H9 (cell line): ENCODE measurements around the gene CCNY. TPM values are rescaled to one million over a fixed set of nuclear protein-coding genes. Genes with fewer than 3 reads are reported as not detected.

Experiments used
- DNase-seq: peaks from one replicate; pipeline ENCODE4 v3.0.0-alpha.2; 2017
- H2AFZ ChIP-seq: one replicate; pipeline ENCODE4 v1.6.1; 2013; ENCODE audit warnings: mild to moderate bottlenecking, low read length, control low read depth, moderate library complexity
- H2AK5ac ChIP-seq: 2 replicates; pipeline ENCODE4 v1.6.1; 2013; ENCODE audit warnings: low read length, control low read depth, mixed read lengths; ENCODE audit not compliant: insufficient read length
- H2BK120ac ChIP-seq: one replicate; pipeline ENCODE4 v1.6.1; 2013; ENCODE audit warnings: low read depth, mild to moderate bottlenecking, low read length, control low read depth, inconsistent platforms; ENCODE audit not compliant: poor library complexity, severe bottlenecking
- H2BK12ac ChIP-seq: 2 replicates; pipeline ENCODE4 v1.6.1; 2013; ENCODE audit warnings: low read length, control low read depth, mixed read lengths, low read depth; ENCODE audit not compliant: insufficient read length
- H2BK15ac ChIP-seq: 2 replicates; pipeline ENCODE4 v1.6.1; 2013; ENCODE audit warnings: low read depth, low read length, control low read depth
- H2BK20ac ChIP-seq: one replicate; pipeline ENCODE4 v1.6.1; 2013; ENCODE audit warnings: low read depth, mild to moderate bottlenecking, low read length, control low read depth, inconsistent platforms; ENCODE audit not compliant: poor library complexity, severe bottlenecking
- H2BK5ac ChIP-seq: 2 replicates; pipeline ENCODE4 v1.6.1; 2013; ENCODE audit warnings: low read length, control low read depth, mixed read lengths; ENCODE audit not compliant: insufficient read length
- H3K14ac ChIP-seq: 2 replicates; pipeline ENCODE4 v1.6.1; 2013; ENCODE audit warnings: low read length, control low read depth; ENCODE audit not compliant: insufficient read depth
- H3K18ac ChIP-seq: 2 replicates; pipeline ENCODE4 v1.6.1; 2013; ENCODE audit warnings: low read depth, mild to moderate bottlenecking, mixed read lengths, low read length, control low read depth; ENCODE audit not compliant: insufficient read length
- H3K23ac ChIP-seq: 2 replicates; pipeline ENCODE4 v1.6.1; 2013; ENCODE audit warnings: low read length, control low read depth, mixed read lengths, low read depth; ENCODE audit not compliant: insufficient read length
- H3K23me2 ChIP-seq: 2 replicates; pipeline ENCODE4 v1.6.1; 2013; ENCODE audit warnings: low read depth, mild to moderate bottlenecking, mixed read lengths, low read length, control low read depth; ENCODE audit not compliant: insufficient read length, poor library complexity, severe bottlenecking
- H3K27ac ChIP-seq: 2 replicates; pipeline ENCODE4 v1.5.1; 2013; ENCODE audit warnings: low read length, control low read depth, mixed read lengths, low read depth; ENCODE audit not compliant: insufficient read length
- H3K27me3 ChIP-seq: 2 replicates; pipeline ENCODE4 v1.6.1; 2013; ENCODE audit warnings: low read length, control low read depth, inconsistent platforms; ENCODE audit not compliant: insufficient read depth
- H3K4ac ChIP-seq: 2 replicates; pipeline ENCODE4 v1.6.1; 2013; ENCODE audit warnings: low read depth, mild to moderate bottlenecking, control low read depth, inconsistent platforms, low read length, moderate library complexity
- H3K4me1 ChIP-seq: 2 replicates; pipeline ENCODE4 v1.6.1; 2013; ENCODE audit warnings: low read length, control low read depth, inconsistent platforms; ENCODE audit not compliant: insufficient read depth
- H3K4me2 ChIP-seq: 2 replicates; pipeline ENCODE4 v1.6.1; 2013; ENCODE audit warnings: low read length, control low read depth, mixed read lengths; ENCODE audit not compliant: insufficient read length, insufficient read depth
- H3K56ac ChIP-seq: 2 replicates; pipeline ENCODE4 v1.6.1; 2013; ENCODE audit warnings: low read depth, mild to moderate bottlenecking, mixed read lengths, low read length, control low read depth; ENCODE audit not compliant: insufficient read length
- H3K79me1 ChIP-seq: 2 replicates; pipeline ENCODE4 v1.6.1; 2013; ENCODE audit warnings: low read depth, mild to moderate bottlenecking, moderate library complexity, low read length, control low read depth, inconsistent platforms; ENCODE audit not compliant: insufficient read depth, poor library complexity, severe bottlenecking
- H3K79me2 ChIP-seq: 2 replicates; pipeline ENCODE4 v1.6.1; 2013; ENCODE audit warnings: low read length, control low read depth, inconsistent platforms; ENCODE audit not compliant: insufficient read depth
- H3K9ac ChIP-seq: 2 replicates; pipeline ENCODE4 v1.6.1; 2013; ENCODE audit warnings: low read length, control low read depth, mixed read lengths; ENCODE audit not compliant: insufficient read length; ENCODE audit errors: extremely low read depth
- H3K9me3 ChIP-seq: one replicate; pipeline ENCODE4 v1.6.1; 2013; ENCODE audit warnings: low read depth, low read length, inconsistent platforms; ENCODE audit not compliant: control insufficient read depth
- H3T11ph ChIP-seq: one replicate; pipeline ENCODE4 v1.6.1; 2013; ENCODE audit warnings: mild to moderate bottlenecking, low read length, control low read depth, inconsistent platforms
- H4K20me1 ChIP-seq: one replicate; pipeline ENCODE4 v1.6.1; 2013; ENCODE audit not compliant: control insufficient read depth, insufficient read length, insufficient read depth
- H4K5ac ChIP-seq: 2 replicates; pipeline ENCODE4 v1.6.1; 2013; ENCODE audit warnings: low read depth, mild to moderate bottlenecking, mixed read lengths, low read length, control low read depth; ENCODE audit not compliant: insufficient read length
- H4K8ac ChIP-seq: replicated peaks from 2 replicates; pipeline ENCODE4 v1.6.1; 2013; ENCODE audit warnings: low read length, control low read depth, mixed read lengths, low read depth; ENCODE audit not compliant: insufficient read length
- H4K91ac ChIP-seq: 2 replicates; pipeline ENCODE4 v1.6.1; 2013; ENCODE audit warnings: low read depth, mild to moderate bottlenecking, moderate library complexity, mixed read lengths, low read length, control low read depth; ENCODE audit not compliant: insufficient read length
- H3K27ac Mint-ChIP-seq, 3 experiments: 2 replicates in 2 of 3; 3 replicates in 1 of 3; pipeline ENCODE4 v1.8.0; 2020 to 2021; ENCODE audit warnings: mixed read lengths in 3 of 3, mild to moderate bottlenecking in 1 of 3, moderate library complexity in 1 of 3
- H3K27me3 Mint-ChIP-seq: 2 replicates; pipeline ENCODE4 v1.8.0; 2021; ENCODE audit warnings: low read depth, mild to moderate bottlenecking, moderate library complexity, mixed read lengths
- H3K36me3 Mint-ChIP-seq, 3 experiments: 2 replicates in 2 of 3; 3 replicates in 1 of 3; pipeline ENCODE4 v1.8.0; 2020 to 2021; ENCODE audit warnings: low read depth in 3 of 3, mixed read lengths in 3 of 3; ENCODE audit not compliant: insufficient read depth in 1 of 3
- H3K4me1 Mint-ChIP-seq, 2 experiments: 2 replicates each; pipeline ENCODE4 v1.8.0; 2020; ENCODE audit warnings: mixed read lengths in 2 of 2
- H3K4me3 Mint-ChIP-seq, 2 experiments: 2 replicates in 1 of 2; 3 replicates in 1 of 2; pipeline ENCODE4 v1.8.0; 2020 to 2021; ENCODE audit warnings: mild to moderate bottlenecking in 2 of 2, mixed read lengths in 2 of 2, moderate library complexity in 1 of 2
- H3K9me3 Mint-ChIP-seq, 2 experiments: 2 replicates in 1 of 2; 3 replicates in 1 of 2; pipeline ENCODE4 v1.8.0; 2020; ENCODE audit warnings: mild to moderate bottlenecking in 2 of 2, mixed read lengths in 2 of 2, moderate library complexity in 1 of 2
- CTCF ChIP-seq: fragments of 200-600 bp; sonication (generic); conservative IDR thresholded peaks from 3 replicates; pipeline ENCODE4 v1.8.0; 2021; ENCODE audit warnings: antibody characterized with exemption, mild to moderate bottlenecking
- WGBS: extraction: QIAGEN DNeasy Blood & Tissue Kit; methylation state at CpG from one replicate; pipeline ENCODE4 v1.1.7; 2013; ENCODE audit warnings: missing lambda C conversion rate, low lambda C conversion rate, mixed read lengths; ENCODE audit not compliant: insufficient read length; ENCODE audit errors: extremely low coverage; 5-methylcytosine and 5-hydroxymethylcytosine counted together
- total RNA-seq: library from RNA; stranded (reverse); gene quantifications from 2 replicates; pipeline ENCODE4 v1.2.1, GENCODE V29; 2021

The CCNY gene
- total RNA-seq, 1 experiment from 2014 or later = 62.1 TPM

DNA sequence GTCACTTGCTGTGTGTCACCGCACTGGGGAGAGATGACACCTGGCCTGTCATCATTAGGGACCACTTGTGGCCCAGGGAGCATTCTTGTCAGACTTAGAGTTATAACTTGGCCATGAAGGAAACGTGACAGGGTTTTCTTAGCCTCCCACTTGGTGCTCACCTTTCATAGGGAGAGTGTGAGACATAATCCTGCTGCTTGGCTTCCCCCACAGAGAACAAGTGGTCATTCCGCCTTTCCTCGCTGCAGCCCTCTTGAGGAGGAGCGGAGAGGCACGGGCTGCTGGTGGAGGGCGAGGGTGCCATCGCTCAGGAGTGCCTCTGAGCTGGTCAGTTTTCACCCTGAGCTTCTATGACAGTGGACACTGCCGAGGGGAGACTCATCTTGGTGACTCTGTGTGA is 143.8 kb downstream of the CCNY start:
- Histone ChIP-seq H4K91ac (no peak overlapping the region), H2AK5ac (no peak overlapping the region), H4K20me1 (no peaks in the 10 kb centered on the region), H3T11ph (no peak overlapping the region), H3K23ac (no peak overlapping the region), H3K27me3 (no peaks in the 10 kb centered on the region), H3K79me2 (no peaks in the 10 kb centered on the region), H3K56ac (no peak overlapping the region), H2BK12ac (no peak overlapping the region), H3K79me1 (peaks cover 2% of the 10 kb centered on the region), H3K9ac (no peak overlapping the region), H2BK20ac (no peak overlapping the region), H3K27ac (no peak overlapping the region), H3K4me1 (no peaks in the 10 kb centered on the region), H4K5ac (no peak overlapping the region), H3K23me2 (no peaks in the 10 kb centered on the region), H3K14ac (no peak overlapping the region; the same call in 1 of the 2 replicates), H3K4ac (no peak overlapping the region), H4K8ac (no peak overlapping the region), H3K9me3 (no peaks in the 10 kb centered on the region), H2BK15ac (no peak overlapping the region), H3K4me2 (no peak overlapping the region), H2AFZ (no peak overlapping the region), H2BK5ac (no peak overlapping the region), H2BK120ac (no peak overlapping the region), H3K18ac (no peak overlapping the region)
- peak; percentile 40 for DNase-seq
- Mint-ChIP-seq H3K4me1 (peaks cover 7% of the 10 kb centered on the region in 2 experiments), H3K27ac (0 out of 7 replicates have a peak overlapping the region, but pooled peaks of 1 of the 3 experiments have one; percentile 24), H3K9me3 (peaks cover 2 to 4% of the 10 kb centered on the region in 2 experiments; a peak in 2 of 5 replicates), H3K4me3 (no peak overlapping the region), H3K36me3 (peaks cover 1 to 7% (median 2%) of the 10 kb centered on the region in 3 experiments; a peak in 3 of 7 replicates), H3K27me3 (no peaks in the 10 kb centered on the region)
- no CpG with 5 or more reads among the region's 9 CpGs for WGBS
- TF ChIP-seq CTCF = peak; percentile 59
